Upper lobe of left lung (tissue), 6 donors: Measurements from ENCODE around the gene RNF5. TPM values are rescaled to one million over a fixed set of nuclear protein-coding genes. Genes with fewer than 3 reads are reported as not detected.
"Not testable (repeated sequence)": the region's sequence is repeated elsewhere in the genome, so short reads cannot be mapped to it uniquely, and the experiment has no call there.

ENCODE experiments used
- ATAC-seq, 2 donors: fragments of 200-7000 bp; cut with Tn5 transposase; one replicate each; pipeline ENCODE4 v1.9.1; 2022; ENCODE audit warnings: mild to moderate bottlenecking in 2 of 2, moderate library complexity in 2 of 2; ENCODE audit not compliant: low FRiP score in 2 of 2
- DNase-seq, 2 donors: peaks; one replicate each; pipeline ENCODE4 v3.0.0-alpha.2; 2019 to 2020
- H3K27ac ChIP-seq, 4 donors: fragments of 200-600 bp; sonication (generic); one replicate each; pipeline ENCODE4 v1.5.1; 2016 to 2019
- H3K27me3 ChIP-seq, 4 donors: fragments of 200-600 bp; sonication (generic); one replicate each; pipeline ENCODE4 v1.5.1; 2017 to 2019
- H3K36me3 ChIP-seq, 4 donors: fragments of 200-600 bp; sonication (generic); one replicate each; pipeline ENCODE4 v1.5.1; 2016 to 2019
- H3K4me1 ChIP-seq, 4 donors: fragments of 200-600 bp; sonication (generic); one replicate each; pipeline ENCODE4 v1.5.1; 2018 to 2019
- H3K4me3 ChIP-seq, 4 donors: fragments of 200-600 bp; sonication (generic); one replicate each; pipeline ENCODE4 v1.5.1; 2017 to 2019; ENCODE audit warnings: mild to moderate bottlenecking in 2 of 4, moderate library complexity in 1 of 4
- H3K9me3 ChIP-seq, 4 donors: fragments of 200-600 bp; sonication (generic); one replicate each; pipeline ENCODE4 v1.5.1; 2018 to 2019
- CTCF ChIP-seq, 6 experiments: fragments of 450-650 bp in 4 of 6; fragments of 200-600 bp in 2 of 6; sonication (generic) in 2 of 6; IDR thresholded peaks; one replicate each; pipeline ENCODE4 v1.5.1; 2016 to 2019; ENCODE audit warnings: antibody characterized with exemption in 6 of 6
- EP300 ChIP-seq, 4 donors: sonication (generic); formaldehyde crosslinking; IDR thresholded peaks; one replicate each; pipeline ENCODE4 v1.5.1; 2017; ENCODE audit warnings: antibody characterized with exemption in 4 of 4, control low read depth in 2 of 4
- POLR2A ChIP-seq, 4 donors: fragments of 450-650 bp; IDR thresholded peaks; one replicate each; pipeline ENCODE4 v1.5.1; 2016 to 2017; ENCODE audit warnings: antibody characterized with exemption in 4 of 4, mild to moderate bottlenecking in 2 of 4
- POLR2AphosphoS5 ChIP-seq, 2 donors: sonication (generic); formaldehyde crosslinking; IDR thresholded peaks; one replicate each; pipeline ENCODE4 v1.5.1; 2017; ENCODE audit warnings: antibody characterized with exemption in 2 of 2
- WGBS, 2 donors: methylation state at CpG; one replicate each; pipeline ENCODE4 v1.1.5; 2017 to 2018; 5-methylcytosine and 5-hydroxymethylcytosine counted together
- total RNA-seq, 6 donors: library from RNA; depleted of rRNA in 4 of 6; stranded (reverse); fragments of >200 nt in 4 of 6; gene quantifications; one replicate each; pipeline versions ENCODE4 v1.1.0 to v1.2.1, GENCODE V29; 2016 to 2021
- donor health status: DM: no; HTN: no; CAD: no; lungs with moderate emphysema.
- donor health status: DM: no; HTN: yes; CAD: no; lungs with severe emphysema.

Gene RNF5
- total RNA-seq, 6 donors from 2014 or later = 23.0 to 73.6 (median 59.1) TPM

DNA sequence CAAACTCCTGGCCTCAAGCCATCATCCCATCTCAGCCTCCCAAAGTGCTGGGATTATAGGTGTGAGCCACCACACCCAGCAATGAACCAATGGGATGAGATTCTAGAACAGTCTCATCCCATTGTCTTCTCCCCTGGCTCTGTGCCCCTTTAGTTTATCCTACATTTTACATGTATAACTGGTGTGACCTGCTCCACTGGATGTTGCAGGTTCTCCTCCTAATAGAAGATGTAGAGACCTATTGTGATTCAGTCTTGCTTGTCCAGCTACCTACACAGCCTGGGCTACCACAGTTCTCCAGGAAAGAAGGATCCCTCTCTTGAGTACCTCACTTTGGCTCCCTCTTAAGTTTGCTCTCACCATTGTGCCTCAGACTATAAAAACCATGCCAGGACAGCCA is 46.1 kb upstream of the RNF5 start:
- H3K27ac ChIP-seq = no peak overlapping the region
- H3K4me1 ChIP-seq = peaks cover 18 to 28% (median 21%) of the 10 kb centered on the region in 4 donors
- no peak for ATAC-seq
- TF ChIP-seq CTCF (IDR thresholded peaks at IDR 0.05) (no peak), EP300 (IDR thresholded peaks at IDR 0.05) (no peak), POLR2AphosphoS5 (IDR thresholded peaks at IDR 0.05) (no peak), POLR2A (IDR thresholded peaks at IDR 0.05) (no peak)
- DNase-seq = no peak
- no peaks in the 10 kb centered on the region for H3K27me3 ChIP-seq
- H3K4me3 ChIP-seq = no peak overlapping the region
- H3K9me3 ChIP-seq = no peaks in the 10 kb centered on the region
- H3K36me3 ChIP-seq = no peaks in the 10 kb centered on the region

DNA sequence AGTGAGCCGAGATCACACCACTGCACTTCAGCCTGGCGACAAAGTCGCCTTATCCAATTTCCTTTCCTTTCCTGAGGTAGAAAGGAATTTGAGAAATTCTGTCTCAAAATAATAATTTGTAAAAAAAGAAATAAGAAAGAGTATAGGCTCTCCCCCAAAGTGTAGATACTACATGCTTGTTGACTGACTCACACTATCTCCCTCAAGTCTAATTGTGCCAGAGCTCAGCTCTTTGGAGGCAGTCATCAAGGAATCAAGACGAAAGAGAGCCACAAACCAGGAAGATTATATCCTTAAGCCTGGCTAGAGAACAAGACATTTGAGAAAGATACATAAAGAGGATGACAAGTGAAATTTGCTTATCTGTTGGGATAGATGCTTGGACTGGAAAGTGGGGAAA is 44.4 kb upstream of the RNF5 start:
- Histone ChIP-seq H3K27ac (no peak overlapping the region), H3K4me3 (no peak overlapping the region), H3K4me1 (peaks cover 9 to 17% (median 12%) of the 10 kb centered on the region in 4 donors), H3K27me3 (no peaks in the 10 kb centered on the region), H3K36me3 (no peaks in the 10 kb centered on the region), H3K9me3 (no peaks in the 10 kb centered on the region)
- TF ChIP-seq POLR2A (IDR thresholded peaks at IDR 0.05) (no peak), POLR2AphosphoS5 (IDR thresholded peaks at IDR 0.05) (no peak), CTCF (IDR thresholded peaks at IDR 0.05) (no peak), EP300 (IDR thresholded peaks at IDR 0.05) (no peak)
- 83 to 89% methylated on average over 4 of the region's 4 CpGs for WGBS, 2 donors
- DNase-seq (no peak), ATAC-seq (no peak)

- Histone ChIP-seq H3K9me3 (no peaks in the 10 kb centered on the region), H3K4me3 (no peak overlapping the region), H3K27me3 (no peaks in the 10 kb centered on the region), H3K4me1 (no peaks in the 10 kb centered on the region), H3K27ac (no peak overlapping the region), H3K36me3 (no peaks in the 10 kb centered on the region)
- no peak for TF ChIP-seq CTCF (IDR thresholded peaks at IDR 0.05)
- no peak for TF ChIP-seq POLR2AphosphoS5 (IDR thresholded peaks at IDR 0.05)
- ATAC-seq (no peak), DNase-seq (no peak)
Measured at GRCh38 chr6:32137454-32137853, 40.8 kb upstream of the RNF5 start.

DNA sequence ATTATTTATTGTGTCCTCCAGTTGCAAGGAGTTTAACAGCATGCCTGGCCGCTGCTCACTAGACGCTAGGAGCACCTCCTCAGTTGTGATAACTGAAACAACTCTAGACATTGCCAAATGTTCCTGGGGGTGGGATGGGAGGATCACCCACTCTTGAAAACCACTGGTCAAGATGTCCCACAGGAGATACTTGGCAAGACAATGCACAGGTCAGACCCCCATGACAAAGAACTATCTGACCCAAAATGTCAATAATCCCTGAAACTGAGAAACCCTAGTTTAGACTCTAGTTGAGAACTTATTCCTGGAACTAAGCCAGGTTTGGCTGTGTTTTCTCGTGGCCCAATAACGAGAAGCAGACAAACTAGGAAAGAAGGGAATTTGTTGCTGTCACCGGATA is 38.6 kb upstream of the RNF5 start:
- Histone ChIP-seq H3K9me3 (no peaks in the 10 kb centered on the region), H3K27ac (no peak overlapping the region), H3K36me3 (no peaks in the 10 kb centered on the region), H3K4me3 (no peak overlapping the region), H3K27me3 (no peaks in the 10 kb centered on the region), H3K4me1 (no peaks in the 10 kb centered on the region)
- DNase-seq = no peak
- no peak for ATAC-seq
- WGBS, 2 donors = 70 to 72% methylated on average over 5 of the region's 5 CpGs
- TF ChIP-seq POLR2A (IDR thresholded peaks at IDR 0.05) = no peak
- no peak for TF ChIP-seq POLR2AphosphoS5 (IDR thresholded peaks at IDR 0.05)
- TF ChIP-seq EP300 (IDR thresholded peaks at IDR 0.05) = no peak
- TF ChIP-seq CTCF (IDR thresholded peaks at IDR 0.05) = no peak

GRCh38 chr6:32140420-32141046 is 37.7 kb upstream of the RNF5 start:
- Histone ChIP-seq H3K36me3 (no peaks in the 10 kb centered on the region), H3K27me3 (no peaks in the 10 kb centered on the region), H3K27ac (no peak overlapping the region), H3K4me3 (no peak overlapping the region), H3K9me3 (no peaks in the 10 kb centered on the region), H3K4me1 (no peaks in the 10 kb centered on the region)
- TF ChIP-seq CTCF (IDR thresholded peaks at IDR 0.05) (no peak), POLR2A (IDR thresholded peaks at IDR 0.05) (no peak), POLR2AphosphoS5 (IDR thresholded peaks at IDR 0.05) (no peak), EP300 (IDR thresholded peaks at IDR 0.05) (no peak)
- 53 to 65% methylated on average over 5 of the region's 5 CpGs for WGBS, 2 donors
- DNase-seq = no peak
- no peak for ATAC-seq

DNA sequence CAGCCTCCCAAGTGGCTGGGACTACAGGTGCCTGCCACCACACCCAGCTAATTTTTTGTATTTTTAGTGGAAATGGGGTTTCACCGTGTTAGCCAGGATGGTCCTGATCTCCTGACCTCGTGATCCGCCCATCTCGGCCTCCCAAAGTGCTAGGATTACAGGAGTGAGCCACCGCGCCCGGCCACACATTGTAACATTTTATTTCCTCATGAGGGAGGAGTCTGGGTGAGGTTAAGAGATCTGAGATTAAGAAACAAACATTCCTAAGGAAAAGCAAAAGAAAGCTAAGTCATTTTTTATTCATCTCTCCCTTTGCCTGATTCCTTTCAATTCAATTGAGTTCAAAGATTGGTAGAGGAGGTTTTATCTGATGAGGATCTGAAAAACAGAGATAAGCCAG is 34.0 kb upstream of the RNF5 start:
- not testable (repeated sequence) for H3K36me3 ChIP-seq, H3K4me1 ChIP-seq, H3K27ac ChIP-seq, ATAC-seq, H3K9me3 ChIP-seq, DNase-seq, H3K4me3 ChIP-seq
- WGBS, 2 donors = 46 to 80% methylated on average over 7 of the region's 7 CpGs
- H3K27me3 ChIP-seq = peaks cover 0 to 17% (median 6%) of the 10 kb centered on the region in 4 donors
